K562 (cell line): Measurements from ENCODE around the gene P3H1. TPM values are rescaled to one million over a fixed set of nuclear protein-coding genes. Genes with fewer than 3 reads are reported as not detected.
A peak's percentile ranks its signal among the peaks of the same experiment; 100 is the strongest.

Experiments used
- ATAC-seq: fragments of 200-7000 bp; cut with Tn5 transposase; 3 replicates; pipeline ENCODE4 v1.9.1; 2020; ENCODE audit warnings: moderate library complexity
- BruUV-seq: library from RNA; stranded (reverse); fragments of 400-500 nt; replicated peaks from 2 replicates; lab custom pipeline; 2021; lab: Mats Ljungman, UMichigan
- CTCF ChIA-PET: fragments of 300-600 bp; formaldehyde crosslinking; extraction: SDS; loops from one replicate; lab custom pipeline; 2021; ENCODE audit warnings: low intra/inter-chr PET ratio; lab: Yijun Ruan, JAX
- POLR2A ChIA-PET: fragments of 300-600, 350-650 bp; sonication (Branson Sonifier 250); formaldehyde crosslinking; extraction: SDS; loops from one replicate; lab custom pipeline; 2021; ENCODE audit warnings: antibody characterized with exemption, inconsistent platforms; lab: Yijun Ruan, JAX
- DNase-seq, 4 experiments: peaks; one replicate each; pipeline versions ENCODE4 v3.0.0 to v3.0.0-alpha.2; 2011 to 2018; ENCODE audit warnings: low spot score in 3 of 4, mixed read lengths in 3 of 4; ENCODE audit errors: extremely low read depth in 1 of 4
- FAIRE-seq: peaks from 2 replicates; lab custom pipeline; 2011; peaks lifted over from hg19 to GRCh38; lab: Jason Lieb, UNC
- H2AFZ ChIP-seq: 2 replicates; pipeline ENCODE4 v1.6.0; 2011; ENCODE audit warnings: low read depth, low read length, control low read depth, inconsistent platforms
- H3K27ac ChIP-seq: fragments of 200-600 bp; 3 replicates; pipeline ENCODE4 v1.8.0; 2011; ENCODE audit warnings: low read depth, mild to moderate bottlenecking, control low read depth, inconsistent platforms, low read length, moderate library complexity, mixed read lengths; ENCODE audit errors: extremely low read depth
- H3K27me3 ChIP-seq, 2 experiments: fragments of 300-600 bp in 1 of 2; 2 replicates in 1 of 2; 3 replicates in 1 of 2; pipeline versions ENCODE4 v1.6.0 to v1.8.0; 2011; ENCODE audit warnings: inconsistent platforms in 2 of 2, low read length in 2 of 2, mild to moderate bottlenecking in 1 of 2, mixed read lengths in 1 of 2, moderate library complexity in 1 of 2; ENCODE audit not compliant: control insufficient read depth in 2 of 2, insufficient read depth in 2 of 2
- H3K36me3 ChIP-seq: fragments of 300-600 bp; 3 replicates; pipeline ENCODE4 v1.8.0; 2011; ENCODE audit warnings: mild to moderate bottlenecking, low read length, inconsistent platforms; ENCODE audit not compliant: control insufficient read depth, insufficient read depth
- H3K4me1 ChIP-seq, 2 experiments: fragments of 200-600 bp in 1 of 2; replicated peaks in 1 of 2; 2 replicates in 1 of 2; 3 replicates in 1 of 2; pipeline versions ENCODE4 v1.5.1 to v1.8.0; 2011; ENCODE audit warnings: inconsistent platforms in 2 of 2, low read length in 2 of 2, mild to moderate bottlenecking in 1 of 2, mixed read lengths in 1 of 2, moderate library complexity in 1 of 2; ENCODE audit not compliant: control insufficient read depth in 2 of 2, insufficient read depth in 2 of 2
- H3K4me2 ChIP-seq: 2 replicates; pipeline ENCODE4 v1.6.1; 2011; ENCODE audit warnings: low read length, control low read depth, inconsistent platforms, mixed read lengths; ENCODE audit not compliant: insufficient read depth
- H3K4me3 ChIP-seq: fragments of 200-600 bp; sonication (generic), shearing (Covaris generic); 2 replicates; pipeline ENCODE4 v1.5.1; 2016; ENCODE audit warnings: control low read depth, inconsistent platforms
- H3K79me2 ChIP-seq: fragments of 200-600 bp; 3 replicates; pipeline ENCODE4 v1.8.0; 2011; ENCODE audit warnings: low read length, inconsistent platforms; ENCODE audit not compliant: control insufficient read depth, insufficient read depth
- H3K9ac ChIP-seq, 2 experiments: 2 replicates each; pipeline versions ENCODE4 v1.6.0 to v1.6.1; 2011; ENCODE audit warnings: low read depth in 2 of 2, low read length in 2 of 2, control low read depth in 1 of 2, inconsistent platforms in 1 of 2, mild to moderate bottlenecking in 1 of 2, mixed read lengths in 1 of 2; ENCODE audit not compliant: insufficient read depth in 1 of 2
- H3K9me1 ChIP-seq: one replicate; pipeline ENCODE4 v1.6.0; 2011; ENCODE audit warnings: inconsistent platforms, mild to moderate bottlenecking, low read length, moderate library complexity; ENCODE audit not compliant: control insufficient read depth, insufficient read depth
- H3K9me3 ChIP-seq: replicated peaks from 2 replicates; pipeline ENCODE4 v1.5.1; 2011; ENCODE audit warnings: low read depth, low read length, inconsistent platforms; ENCODE audit not compliant: control insufficient read depth, insufficient read depth
- H4K20me1 ChIP-seq: replicated peaks from 2 replicates; pipeline ENCODE4 v1.6.1; 2011; ENCODE audit warnings: low read length, inconsistent platforms, mixed read lengths; ENCODE audit not compliant: control insufficient read depth, insufficient read depth
- CBFA2T3 ChIP-seq: fragments of 450-650 bp; IDR thresholded peaks from 2 replicates; pipeline ENCODE4 v1.6.1; 2017
- THRAP3 ChIP-seq: fragments of 450-650 bp; IDR thresholded peaks from 2 replicates; pipeline ENCODE4 v1.6.1; 2016; ENCODE audit warnings: mild to moderate bottlenecking, inconsistent platforms, borderline replicate concordance
- ZBTB7A ChIP-seq: IDR thresholded peaks from 2 replicates; pipeline ENCODE4 v1.6.1; 2011; ENCODE audit warnings: low read depth, mild to moderate bottlenecking, low read length, moderate library complexity, borderline replicate concordance; ENCODE audit not compliant: control insufficient read depth
- WGBS: fragments of 100-300 bp; shearing (Covaris generic); methylation state at CpG from one replicate; pipeline ENCODE4 v1.1.6; 2016; ENCODE audit warnings: low coverage, mixed read lengths; ENCODE audit not compliant: insufficient coverage; ENCODE audit errors: missing lambda C conversion rate; 5-methylcytosine and 5-hydroxymethylcytosine counted together
- in situ Hi-C: fragments of 300-500 bp; cut with MboI; formaldehyde crosslinking; loops from 4 replicates; pipeline ENCODE4 v1.15.0; 2018; ENCODE audit warnings: inconsistent platforms, mixed read lengths
- intact Hi-C: fragments of 100-400 bp; cut with micrococcal nuclease; formaldehyde crosslinking; loops from 2 replicates; pipeline ENCODE4 v1.14.2; 2022
- polyA plus RNA-seq, 8 experiments: library from polyadenylated mRNA; depleted of rRNA in 4 of 8; stranded (reverse) in 5 of 8; unstranded in 3 of 8; fragments of >200 nt; fragmentation: Nextera tagmentation in 2 of 8; fragmentation: Illumina TruSeq in 1 of 8; extraction: Ambion mirVana in 2 of 8; extraction: Trizol in 1 of 8; gene quantifications; 2 replicates each; pipeline versions ENCODE4 v1.2.1 to v1.2.3, GENCODE V29; 2011 to 2014; ENCODE audit warnings: inconsistent platforms in 1 of 8, missing spikeins in 1 of 8
- total RNA-seq, 7 experiments: library from RNA; depleted of rRNA in 6 of 7; stranded (reverse); fragments of >200 nt in 6 of 7; fragmentation: Illumina TruSeq in 2 of 7; extraction: Trizol in 2 of 7; gene quantifications; 2 replicates each; pipeline versions ENCODE4 v1.2.1 to v1.2.3, GENCODE V29; 2011 to 2021; ENCODE audit warnings: low replicate concordance in 1 of 7
- TF ChIP-seq, protein P1 (sequence below): conservative IDR thresholded peaks from 2 replicates; pipeline ENCODE4 v1.6.1; 2011; ENCODE audit warnings: low read depth, mild to moderate bottlenecking, low read length; ENCODE audit not compliant: control insufficient read depth
- TF ChIP-seq, protein P2 (sequence below): sonication (generic); formaldehyde crosslinking; IDR thresholded peaks from 2 replicates; pipeline ENCODE4 v1.8.1; 2022; ENCODE audit warnings: missing genetic modification reagents
- TF ChIP-seq, protein P3 (sequence below): sonication (generic); formaldehyde crosslinking; IDR thresholded peaks from 2 replicates; pipeline ENCODE4 v1.8.1; 2023; ENCODE audit warnings: mild to moderate bottlenecking, missing genetic modification reagents

P3H1 gene
- total and polyA plus RNA-seq, 9 of the 15 experiments (the other 6 are each of a cell fraction or from before 2014, with no cell fraction given) = 1.7 to 81.7 (median 45.7) TPM

DNA sequence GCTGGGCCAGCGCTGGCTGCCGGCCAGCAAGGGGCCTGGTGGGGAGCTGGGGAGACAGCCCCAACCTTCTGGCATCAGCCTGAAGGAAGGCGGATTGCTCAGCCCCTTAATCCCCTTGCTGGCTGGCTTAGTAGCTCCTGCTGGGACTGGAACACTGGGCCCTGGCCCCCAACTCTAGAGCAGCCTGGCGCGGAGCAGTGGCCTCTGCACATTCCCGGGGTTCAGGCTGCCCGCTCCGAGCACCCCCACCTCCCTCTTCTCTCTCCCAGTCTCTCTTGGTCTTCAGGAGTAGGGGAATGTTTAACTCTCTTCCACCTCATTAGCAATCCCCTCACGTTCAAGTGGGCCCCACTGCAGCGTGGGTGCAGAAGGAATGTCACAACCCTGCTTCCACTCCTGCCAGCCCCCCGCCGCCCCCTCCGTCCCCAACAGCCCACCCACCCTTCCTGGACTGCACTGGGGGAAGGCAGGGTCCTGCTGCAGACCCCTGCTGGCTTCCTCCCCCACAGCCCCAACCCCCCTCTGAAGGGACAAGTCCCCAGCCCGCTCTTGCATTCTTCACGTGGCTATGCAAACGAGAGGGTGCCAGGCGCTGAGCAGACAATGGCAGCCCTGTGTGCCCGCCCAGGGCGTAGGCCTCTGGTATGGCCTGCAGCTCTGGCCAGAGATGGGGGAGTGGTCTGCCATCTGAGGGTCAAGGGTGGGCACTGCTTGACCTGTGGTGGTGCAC is 25.8 kb downstream of the P3H1 start:
- peaks cover 0 to 33% of the 10 kb centered on the region in 2 experiments; a peak in 2 of 5 replicates for H3K4me1 ChIP-seq
- H3K79me2 ChIP-seq = no peaks in the 10 kb centered on the region
- POLR2A ChIA-PET = interaction anchor here (0.6 to 0.9 kb wide), 2 partner anchors 58 to 84 kb away, joined by 3 read pairs; no protein-coding TSS in a partner anchor
- no peak overlapping the region for H3K4me2 ChIP-seq
- H3K4me3 ChIP-seq = no peak overlapping the region
- peaks cover 5% of the 10 kb centered on the region for H3K9me1 ChIP-seq
- BruUV-seq = no TSS peak
- H4K20me1 ChIP-seq = peaks cover 5% of the 10 kb centered on the region; the same call in 1 of the 2 replicates
- peaks cover 4% of the 10 kb centered on the region; the same call in 2 of the 3 replicates for H3K36me3 ChIP-seq
- no peak overlapping the region for H2AFZ ChIP-seq
- TF ChIP-seq, protein P1, sequence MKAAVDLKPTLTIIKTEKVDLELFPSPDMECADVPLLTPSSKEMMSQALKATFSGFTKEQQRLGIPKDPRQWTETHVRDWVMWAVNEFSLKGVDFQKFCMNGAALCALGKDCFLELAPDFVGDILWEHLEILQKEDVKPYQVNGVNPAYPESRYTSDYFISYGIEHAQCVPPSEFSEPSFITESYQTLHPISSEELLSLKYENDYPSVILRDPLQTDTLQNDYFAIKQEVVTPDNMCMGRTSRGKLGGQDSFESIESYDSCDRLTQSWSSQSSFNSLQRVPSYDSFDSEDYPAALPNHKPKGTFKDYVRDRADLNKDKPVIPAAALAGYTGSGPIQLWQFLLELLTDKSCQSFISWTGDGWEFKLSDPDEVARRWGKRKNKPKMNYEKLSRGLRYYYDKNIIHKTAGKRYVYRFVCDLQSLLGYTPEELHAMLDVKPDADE = 0 out of 2 replicates have a peak, but pooled peaks have one; percentile 22
- no peak for TF ChIP-seq THRAP3
- TF ChIP-seq, protein P2, sequence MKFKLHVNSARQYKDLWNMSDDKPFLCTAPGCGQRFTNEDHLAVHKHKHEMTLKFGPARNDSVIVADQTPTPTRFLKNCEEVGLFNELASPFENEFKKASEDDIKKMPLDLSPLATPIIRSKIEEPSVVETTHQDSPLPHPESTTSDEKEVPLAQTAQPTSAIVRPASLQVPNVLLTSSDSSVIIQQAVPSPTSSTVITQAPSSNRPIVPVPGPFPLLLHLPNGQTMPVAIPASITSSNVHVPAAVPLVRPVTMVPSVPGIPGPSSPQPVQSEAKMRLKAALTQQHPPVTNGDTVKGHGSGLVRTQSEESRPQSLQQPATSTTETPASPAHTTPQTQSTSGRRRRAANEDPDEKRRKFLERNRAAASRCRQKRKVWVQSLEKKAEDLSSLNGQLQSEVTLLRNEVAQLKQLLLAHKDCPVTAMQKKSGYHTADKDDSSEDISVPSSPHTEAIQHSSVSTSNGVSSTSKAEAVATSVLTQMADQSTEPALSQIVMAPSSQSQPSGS (CRISPR knock-in tag) = no peak
- TF ChIP-seq CBFA2T3 = no peak
- peak; percentile 25; the same call in 1 of the 2 replicates for TF ChIP-seq ZBTB7A
- TF ChIP-seq, protein P3, sequence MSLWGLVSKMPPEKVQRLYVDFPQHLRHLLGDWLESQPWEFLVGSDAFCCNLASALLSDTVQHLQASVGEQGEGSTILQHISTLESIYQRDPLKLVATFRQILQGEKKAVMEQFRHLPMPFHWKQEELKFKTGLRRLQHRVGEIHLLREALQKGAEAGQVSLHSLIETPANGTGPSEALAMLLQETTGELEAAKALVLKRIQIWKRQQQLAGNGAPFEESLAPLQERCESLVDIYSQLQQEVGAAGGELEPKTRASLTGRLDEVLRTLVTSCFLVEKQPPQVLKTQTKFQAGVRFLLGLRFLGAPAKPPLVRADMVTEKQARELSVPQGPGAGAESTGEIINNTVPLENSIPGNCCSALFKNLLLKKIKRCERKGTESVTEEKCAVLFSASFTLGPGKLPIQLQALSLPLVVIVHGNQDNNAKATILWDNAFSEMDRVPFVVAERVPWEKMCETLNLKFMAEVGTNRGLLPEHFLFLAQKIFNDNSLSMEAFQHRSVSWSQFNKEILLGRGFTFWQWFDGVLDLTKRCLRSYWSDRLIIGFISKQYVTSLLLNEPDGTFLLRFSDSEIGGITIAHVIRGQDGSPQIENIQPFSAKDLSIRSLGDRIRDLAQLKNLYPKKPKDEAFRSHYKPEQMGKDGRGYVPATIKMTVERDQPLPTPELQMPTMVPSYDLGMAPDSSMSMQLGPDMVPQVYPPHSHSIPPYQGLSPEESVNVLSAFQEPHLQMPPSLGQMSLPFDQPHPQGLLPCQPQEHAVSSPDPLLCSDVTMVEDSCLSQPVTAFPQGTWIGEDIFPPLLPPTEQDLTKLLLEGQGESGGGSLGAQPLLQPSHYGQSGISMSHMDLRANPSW (CRISPR knock-in tag) = no peak
- WGBS = 23% methylated on average over 15 of the region's 19 CpGs
- no peak for ATAC-seq
- H3K9ac ChIP-seq = peak overlapping the region in 1 of 2 experiments; percentile 23; a peak in 1 of 4 replicates
- CTCF ChIA-PET = no interaction called here
- DNase-seq = no peak
- intact Hi-C loops = no loop called here
- H3K27me3 ChIP-seq = peaks cover 4 to 29% of the 10 kb centered on the region in 2 experiments; a peak in 4 of 5 replicates
- H3K9me3 ChIP-seq = no peaks in the 10 kb centered on the region
- H3K27ac ChIP-seq = no peak overlapping the region
- in situ Hi-C loops = loop anchor here (10.0 to 25.0 kb wide), 2 partner anchors 154 to 396 kb away; no protein-coding TSS in a partner anchor
- FAIRE-seq = no peak
